ENCODE results near the gene LPP. TPM values are rescaled to one million over a fixed set of nuclear protein-coding genes. Genes with fewer than 3 reads are reported as not detected.

LPP gene
- total RNA-seq, 4 donors from 2014 or later, result 141 to 248 (median 185) TPM

DNA sequence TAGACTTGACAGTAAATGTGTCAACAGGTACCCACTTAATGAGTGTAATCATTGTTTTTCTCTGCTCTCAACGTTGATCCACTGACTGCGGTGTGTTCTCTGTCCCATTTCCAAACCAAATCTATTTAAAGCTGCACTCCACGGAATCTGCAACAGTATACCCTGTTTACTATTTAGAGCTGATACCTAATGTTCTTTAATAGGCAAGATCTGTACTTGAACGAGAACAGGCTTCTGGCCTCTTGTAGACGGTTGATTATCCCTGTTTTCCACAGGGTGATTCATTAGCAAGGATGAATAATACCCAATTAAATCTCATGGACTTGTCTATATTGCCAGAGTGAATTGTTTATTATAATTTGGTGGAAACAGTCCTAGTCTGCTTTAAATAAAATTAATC lies 189.9 kb downstream of the LPP start:
- TF ChIP-seq, protein P1, sequence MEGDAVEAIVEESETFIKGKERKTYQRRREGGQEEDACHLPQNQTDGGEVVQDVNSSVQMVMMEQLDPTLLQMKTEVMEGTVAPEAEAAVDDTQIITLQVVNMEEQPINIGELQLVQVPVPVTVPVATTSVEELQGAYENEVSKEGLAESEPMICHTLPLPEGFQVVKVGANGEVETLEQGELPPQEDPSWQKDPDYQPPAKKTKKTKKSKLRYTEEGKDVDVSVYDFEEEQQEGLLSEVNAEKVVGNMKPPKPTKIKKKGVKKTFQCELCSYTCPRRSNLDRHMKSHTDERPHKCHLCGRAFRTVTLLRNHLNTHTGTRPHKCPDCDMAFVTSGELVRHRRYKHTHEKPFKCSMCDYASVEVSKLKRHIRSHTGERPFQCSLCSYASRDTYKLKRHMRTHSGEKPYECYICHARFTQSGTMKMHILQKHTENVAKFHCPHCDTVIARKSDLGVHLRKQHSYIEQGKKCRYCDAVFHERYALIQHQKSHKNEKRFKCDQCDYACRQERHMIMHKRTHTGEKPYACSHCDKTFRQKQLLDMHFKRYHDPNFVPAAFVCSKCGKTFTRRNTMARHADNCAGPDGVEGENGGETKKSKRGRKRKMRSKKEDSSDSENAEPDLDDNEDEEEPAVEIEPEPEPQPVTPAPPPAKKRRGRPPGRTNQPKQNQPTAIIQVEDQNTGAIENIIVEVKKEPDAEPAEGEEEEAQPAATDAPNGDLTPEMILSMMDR (IDR thresholded peaks at IDR 0.05; ENCODE audit: low read depth), result no peak

DNA sequence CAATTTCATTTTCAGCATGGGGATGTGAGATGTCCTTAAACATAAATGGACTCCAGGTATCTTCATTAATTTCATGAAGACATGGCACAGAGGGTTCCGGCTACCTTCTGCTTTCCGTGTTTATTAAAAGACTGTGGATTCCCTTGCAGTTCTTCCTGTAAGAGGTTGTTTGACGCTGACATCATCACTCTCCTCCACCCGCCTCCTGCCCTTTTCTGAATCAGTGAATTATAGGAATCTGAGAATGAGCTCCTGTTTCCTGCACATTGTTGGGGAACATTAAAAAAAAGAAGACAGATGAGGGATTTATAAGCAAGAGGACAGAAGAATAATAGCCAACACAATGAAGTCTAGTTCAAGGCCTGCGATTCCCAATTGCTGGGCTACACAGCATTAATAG lies 191.3 kb downstream of the LPP start:
- TF ChIP-seq, protein P1 (IDR thresholded peaks at IDR 0.05; ENCODE audit: low read depth), result no peak

DNA sequence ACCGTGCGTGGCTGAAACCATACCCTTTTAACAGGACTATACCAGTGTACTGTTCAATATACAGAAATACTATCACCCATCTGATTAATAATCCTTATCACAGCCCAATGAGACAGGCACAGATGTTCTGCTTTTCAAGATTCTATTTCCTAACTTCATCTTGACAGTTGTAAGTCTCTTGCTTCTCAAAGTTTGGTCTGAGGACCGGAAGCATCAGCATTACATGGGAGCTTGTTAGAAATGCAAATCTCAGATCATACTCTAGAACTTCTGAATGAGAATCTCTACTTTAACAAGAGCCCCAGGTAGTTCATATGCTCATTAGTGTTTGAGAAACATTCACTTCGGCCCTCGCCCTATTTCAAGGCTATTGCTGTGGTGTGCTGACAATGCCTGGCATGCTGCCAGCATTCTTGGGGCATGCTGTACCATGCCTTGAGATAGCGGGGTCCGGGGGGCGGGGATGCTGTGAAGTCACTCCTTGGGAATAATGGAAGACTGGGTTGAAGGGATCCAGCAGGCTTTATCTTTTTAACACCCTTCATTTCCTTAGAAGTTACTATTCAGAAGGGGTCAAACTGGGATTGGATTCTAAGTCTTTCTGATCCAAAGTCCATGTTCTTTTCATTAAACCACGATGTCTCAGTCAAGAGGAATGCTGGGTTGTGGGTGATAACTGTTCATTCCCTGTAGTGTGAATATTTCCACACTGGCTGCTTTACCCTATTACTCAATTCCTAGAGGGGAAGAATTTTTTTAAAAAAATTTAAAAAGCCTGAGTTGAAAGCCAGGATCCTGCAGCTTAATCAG lies 194.7 kb downstream of the LPP start:
- TF ChIP-seq, protein P1 (IDR thresholded peaks at IDR 0.05; ENCODE audit: low read depth), result no peak

DNA sequence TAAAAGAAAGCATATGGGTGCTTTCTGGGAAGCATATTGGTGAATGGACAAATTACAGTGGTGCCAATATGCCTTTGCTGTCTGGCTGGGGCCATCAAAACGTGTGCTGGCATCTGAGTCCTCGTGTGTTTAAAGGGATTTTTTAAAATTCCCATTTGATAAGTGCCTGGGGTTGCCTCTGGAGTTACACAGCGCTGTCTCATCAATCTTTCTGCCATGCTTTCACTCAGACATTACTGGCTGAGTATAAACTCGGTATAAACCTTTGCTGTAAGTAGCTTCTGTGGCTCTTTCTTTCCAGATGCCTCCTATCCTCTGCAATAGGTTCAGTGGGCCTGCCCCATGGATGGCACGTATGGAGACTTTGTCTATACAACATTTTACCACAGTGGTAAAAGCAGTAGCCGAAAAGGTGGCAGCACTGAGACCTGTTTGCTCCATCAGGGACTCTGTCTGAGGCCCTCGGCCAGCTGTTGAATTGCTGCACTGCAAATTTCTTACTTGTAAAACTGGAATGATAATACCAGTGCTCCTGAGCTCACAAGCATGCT lies 195.5 kb downstream of the LPP start:
- TF ChIP-seq, protein P1 (IDR thresholded peaks at IDR 0.05; ENCODE audit: low read depth), result no peak

DNA sequence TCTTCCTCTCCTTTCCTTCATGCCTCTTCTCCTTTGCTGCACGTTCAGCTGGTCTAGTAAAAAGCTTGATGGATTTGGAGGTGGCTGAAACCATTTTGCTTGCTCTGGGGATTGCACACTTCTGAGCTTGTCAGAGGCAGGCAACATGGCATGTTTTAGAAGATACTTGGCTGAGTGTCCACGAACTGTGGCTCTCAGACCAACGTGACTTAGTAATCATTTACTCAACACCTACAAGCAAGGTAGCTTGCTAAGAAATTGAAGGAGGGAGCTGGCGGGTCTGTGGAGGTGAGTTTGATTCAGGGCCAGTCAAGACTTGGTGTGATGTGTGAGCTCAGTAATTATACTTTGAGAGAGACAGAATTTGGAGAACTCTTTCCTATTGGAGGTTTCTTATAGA lies 196.0 kb downstream of the LPP start:
- TF ChIP-seq, protein P1 (IDR thresholded peaks at IDR 0.05; ENCODE audit: low read depth), result no peak

DNA sequence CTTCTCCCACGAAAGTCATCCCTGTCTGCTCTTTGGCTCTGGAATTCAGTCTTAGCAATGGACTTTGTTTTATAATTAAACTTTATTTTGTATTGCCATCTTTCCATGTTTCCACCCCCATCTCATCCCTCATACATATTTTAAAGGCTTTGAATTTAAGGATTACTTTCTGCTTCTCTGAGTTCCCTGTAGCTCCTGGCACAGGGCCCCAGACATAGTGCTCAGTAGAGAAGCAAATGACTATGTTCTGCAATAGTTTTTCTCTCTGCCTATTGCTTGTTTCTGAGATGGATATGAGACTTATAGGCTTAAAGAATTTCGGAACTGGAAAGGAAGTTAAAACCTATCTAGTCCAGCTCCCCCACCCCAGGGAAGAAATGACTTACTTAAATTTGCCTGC lies 197.0 kb downstream of the LPP start:
- TF ChIP-seq, protein P1 (IDR thresholded peaks at IDR 0.05; ENCODE audit: low read depth), result no peak

DNA sequence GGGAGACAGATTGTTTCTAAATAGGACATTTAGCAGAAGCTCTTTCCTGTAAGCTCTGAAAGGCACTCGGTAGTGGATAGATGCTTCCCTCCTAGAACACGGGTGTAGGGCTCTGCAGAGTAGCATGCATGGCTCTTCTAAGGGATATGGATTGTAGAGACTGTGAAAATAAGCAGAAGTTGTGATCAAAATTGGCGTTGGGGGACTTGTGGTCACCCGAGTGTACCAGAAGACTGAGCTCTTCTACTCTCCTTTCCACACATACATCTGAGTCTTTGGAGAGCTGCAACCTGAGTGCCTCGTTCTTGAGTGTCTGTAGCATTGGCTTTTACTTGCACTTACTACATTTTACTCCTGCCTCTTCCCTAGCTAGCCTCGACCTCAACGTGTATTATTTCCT lies 197.7 kb downstream of the LPP start:
- TF ChIP-seq, protein P1 (IDR thresholded peaks at IDR 0.05; ENCODE audit: low read depth), result no peak
